HCT116 (cell line): ENCODE results near the gene SUPT3H. TPM values are rescaled to one million over a fixed set of nuclear protein-coding genes. Genes with fewer than 3 reads are reported as not detected.

Experiments
- ATAC-seq: fragments of 200-7000 bp; cut with Tn5 transposase; 2 replicates; pipeline ENCODE4 v1.9.1; 2020; ENCODE audit warnings: mild to moderate bottlenecking, moderate library complexity
- BruUV-seq: library from RNA; stranded (reverse); fragments of 400-500 nt; replicated peaks from 2 replicates; lab custom pipeline; 2021; lab: Mats Ljungman, UMichigan
- CTCF ChIA-PET: fragments of 300-600 bp; sonication (Branson Sonifier 250); formaldehyde crosslinking; loops from one replicate; lab custom pipeline; 2021; ENCODE audit warnings: antibody characterized with exemption; lab: Charles Lee
- POLR2A ChIA-PET: fragments of 300-600, 350-600 bp; sonication (Branson Sonifier 250); formaldehyde crosslinking; loops from one replicate; lab custom pipeline; 2021; ENCODE audit warnings: antibody characterized with exemption; lab: Charles Lee
- RAD21 ChIA-PET, 2 experiments: fragments of 300-600 bp; sonication (Branson Sonifier 250); formaldehyde crosslinking; loops; one replicate each; lab custom pipeline; 2023; ENCODE audit warnings: low total read pairs in 2 of 2; ENCODE audit not compliant: uncharacterized antibody in 2 of 2, unreplicated experiment in 2 of 2, low non-redundant PET in 1 of 2; lab: Charles Lee
- DNase-seq: peaks from one replicate; pipeline ENCODE4 v3.0.0-alpha.2; 2010; ENCODE audit warnings: low read depth, low spot score
- H2AFZ ChIP-seq: fragments of 200-600 bp; shearing (Covaris generic), sonication (generic); 2 replicates; pipeline ENCODE4 v1.6.1; 2017; ENCODE audit warnings: low read depth, mixed run types, mixed read lengths, antibody characterized with exemption, low read length; ENCODE audit not compliant: poor library complexity, severe bottlenecking
- H3K27ac ChIP-seq: 2 replicates; pipeline ENCODE4 v1.5.1; 2012; ENCODE audit warnings: low read depth, low read length
- H3K27me3 ChIP-seq: fragments of 200-600 bp; sonication (generic); 2 replicates; pipeline ENCODE4 v1.6.1; 2016; ENCODE audit warnings: mixed run types, low read length, mixed read lengths; ENCODE audit not compliant: insufficient read depth
- H3K36me3 ChIP-seq, 2 experiments: fragments of 200-500 bp in 1 of 2; fragments of 200-600 bp in 1 of 2; sonication (Bioruptor generic) in 1 of 2; sonication (generic) in 1 of 2; 2 replicates each; pipeline versions ENCODE4 v1.5.1 to v1.6.1; 2014 to 2016; ENCODE audit warnings: low read length in 2 of 2, inconsistent platforms in 1 of 2, mixed read lengths in 1 of 2, mixed run types in 1 of 2; ENCODE audit not compliant: insufficient read depth in 2 of 2, control insufficient read depth in 1 of 2
- H3K4me1 ChIP-seq, 2 experiments: fragments of 200-600 bp in 1 of 2; sonication (generic) in 1 of 2; 2 replicates each; pipeline versions ENCODE4 v1.5.1 to v1.6.1; 2012 to 2017; ENCODE audit warnings: low read length in 2 of 2, inconsistent platforms in 1 of 2, mild to moderate bottlenecking in 1 of 2, mixed read lengths in 1 of 2, mixed run types in 1 of 2, moderate library complexity in 1 of 2; ENCODE audit not compliant: insufficient read depth in 2 of 2, control insufficient read depth in 1 of 2
- H3K4me2 ChIP-seq: fragments of 200-600 bp; sonication (generic); 2 replicates; pipeline ENCODE4 v1.6.1; 2017; ENCODE audit warnings: mixed run types, low read length, mixed read lengths
- H3K4me3 ChIP-seq, 2 experiments: fragments of 200-600 bp in 1 of 2; sonication (generic) in 1 of 2; replicated peaks in 1 of 2; 2 replicates each; pipeline ENCODE4 v1.5.1; 2011 to 2016; ENCODE audit warnings: low read length in 2 of 2, control low read depth in 1 of 2, low read depth in 1 of 2, mild to moderate bottlenecking in 1 of 2, mixed read lengths in 1 of 2, mixed run types in 1 of 2
- H3K79me2 ChIP-seq: fragments of 200-600 bp; sonication (generic); 2 replicates; pipeline ENCODE4 v1.6.1; 2017; ENCODE audit warnings: mild to moderate bottlenecking, mixed run types, low read length, moderate library complexity, mixed read lengths; ENCODE audit not compliant: insufficient read depth
- H3K9ac ChIP-seq: fragments of 200-600 bp; sonication (generic); 2 replicates; pipeline ENCODE4 v1.6.1; 2016; ENCODE audit warnings: low read length, mixed read lengths
- H3K9me2 ChIP-seq: fragments of 200-600 bp; sonication (generic), shearing (Covaris generic); 2 replicates; pipeline ENCODE4 v1.6.1; 2017; ENCODE audit warnings: mixed run types, mild to moderate bottlenecking, moderate library complexity; ENCODE audit not compliant: insufficient read depth
- H3K9me3 ChIP-seq, 2 experiments: fragments of 200-500 bp in 1 of 2; fragments of 200-600 bp in 1 of 2; sonication (Bioruptor generic) in 1 of 2; sonication (generic) in 1 of 2; 2 replicates each; pipeline ENCODE4 v1.6.1; 2014 to 2017; ENCODE audit warnings: low read length in 2 of 2, mixed read lengths in 2 of 2, inconsistent platforms in 1 of 2, low read depth in 1 of 2, mild to moderate bottlenecking in 1 of 2, mixed run types in 1 of 2, moderate library complexity in 1 of 2; ENCODE audit not compliant: control insufficient read depth in 1 of 2, insufficient read depth in 1 of 2
- H4K20me1 ChIP-seq: fragments of 200-600 bp; sonication (generic), shearing (Covaris generic); 2 replicates; pipeline ENCODE4 v1.6.1; 2017; ENCODE audit warnings: mixed run types, mild to moderate bottlenecking, moderate library complexity; ENCODE audit not compliant: insufficient read depth
- CBX3 ChIP-seq: IDR thresholded peaks from 2 replicates; pipeline ENCODE4 v1.6.1; 2012; ENCODE audit warnings: low read depth
- CEBPB ChIP-seq: IDR thresholded peaks from 2 replicates; pipeline ENCODE4 v1.6.1; 2012; ENCODE audit warnings: low read depth
- EGR1 ChIP-seq: IDR thresholded peaks from 2 replicates; pipeline ENCODE4 v1.6.1; 2012; ENCODE audit warnings: low read depth
- EZH2 ChIP-seq: fragments of 200-600 bp; sonication (generic); IDR thresholded peaks from 2 replicates; pipeline ENCODE4 v1.6.1; 2017; ENCODE audit warnings: antibody characterized with exemption, mixed run types
- FOSL1 ChIP-seq: IDR thresholded peaks from 2 replicates; pipeline ENCODE4 v1.6.1; 2012; ENCODE audit warnings: low read depth
- MAX ChIP-seq: IDR thresholded peaks from 2 replicates; pipeline ENCODE4 v1.6.1; 2012
- POLR2A ChIP-seq: IDR thresholded peaks from 2 replicates; pipeline ENCODE4 v1.7.0; 2011; ENCODE audit warnings: borderline replicate concordance; ENCODE audit not compliant: insufficient read depth, insufficient read length; ENCODE audit errors: extremely low read depth
- POLR2AphosphoS5 ChIP-seq: IDR thresholded peaks from 2 replicates; pipeline ENCODE4 v1.6.1; 2011; ENCODE audit warnings: mild to moderate bottlenecking, low read depth, low read length, moderate library complexity
- RAD21 ChIP-seq: IDR thresholded peaks from 2 replicates; pipeline ENCODE4 v1.6.1; 2012; ENCODE audit warnings: low read depth, mild to moderate bottlenecking
- REST ChIP-seq: IDR thresholded peaks from 2 replicates; pipeline ENCODE4 v1.6.1; 2012; ENCODE audit warnings: low read depth
- SIN3A ChIP-seq: IDR thresholded peaks from 2 replicates; pipeline ENCODE4 v1.6.1; 2012; ENCODE audit warnings: low read depth
- SP1 ChIP-seq: IDR thresholded peaks from 2 replicates; pipeline ENCODE4 v1.6.1; 2012; ENCODE audit warnings: low read depth
- SRF ChIP-seq: IDR thresholded peaks from 2 replicates; pipeline ENCODE4 v1.6.1; 2012; ENCODE audit warnings: low read depth
- TCF7L2 ChIP-seq: IDR thresholded peaks from 2 replicates; pipeline ENCODE4 v1.7.0; 2011; ENCODE audit warnings: borderline replicate concordance, inconsistent platforms; ENCODE audit not compliant: insufficient read depth, insufficient read length; ENCODE audit errors: extremely low read depth
- YY1 ChIP-seq: IDR thresholded peaks from 2 replicates; pipeline ENCODE4 v1.6.1; 2011; ENCODE audit warnings: low read length, low read depth, moderate library complexity, mild to moderate bottlenecking; ENCODE audit not compliant: insufficient replicate concordance; ENCODE audit errors: extremely low read depth
- ZBTB33 ChIP-seq: IDR thresholded peaks from 2 replicates; pipeline ENCODE4 v1.6.1; 2011; ENCODE audit warnings: mild to moderate bottlenecking, low read length, moderate library complexity; ENCODE audit not compliant: insufficient replicate concordance; ENCODE audit errors: extremely low read depth
- ZFX ChIP-seq: fragments of 450-650 bp; IDR thresholded peaks from 2 replicates; pipeline ENCODE4 v1.6.1; 2017
- ZNF274 ChIP-seq: fragments of 200-500 bp; sonication (Bioruptor generic); IDR thresholded peaks from 2 replicates; pipeline ENCODE4 v1.6.1; 2014; ENCODE audit warnings: mild to moderate bottlenecking, low read depth, low read length, inconsistent platforms
- intact Hi-C: fragments of 100-400 bp; cut with micrococcal nuclease; formaldehyde crosslinking; loops from 2 replicates; pipeline ENCODE4 v1.10.0; 2022
- total RNA-seq: library from RNA; stranded (reverse); gene quantifications from one replicate; pipeline ENCODE4 v1.2.1, GENCODE V29; 2021; ENCODE audit not compliant: unreplicated experiment
- TF ChIP-seq, protein P1 (sequence below): IDR thresholded peaks from 2 replicates; pipeline ENCODE4 v1.6.1; 2012

SUPT3H gene
- total RNA-seq, 1 experiment from 2014 or later = 7.4 TPM

- ATAC-seq (no peak), DNase-seq (no peak)
- CTCF ChIA-PET = no interaction called here
- Histone ChIP-seq H3K27me3 (no peaks in the 10 kb centered on the region), H3K36me3 (no peaks in the 10 kb centered on the region), H4K20me1 (no peaks in the 10 kb centered on the region), H3K9me3 (no peaks in the 10 kb centered on the region), H3K4me3 (no peak overlapping the region), H3K79me2 (no peaks in the 10 kb centered on the region), H3K9ac (no peak overlapping the region), H3K9me2 (no peaks in the 10 kb centered on the region), H3K4me1 (no peaks in the 10 kb centered on the region), H3K4me2 (no peak overlapping the region), H2AFZ (no peak overlapping the region), H3K27ac (no peak overlapping the region)
- no TSS peak for BruUV-seq
- POLR2A ChIA-PET = no interaction called here
- TF ChIP-seq POLR2AphosphoS5 (no peak), REST (no peak), POLR2A (no peak), EZH2 (no peak), FOSL1 (no peak), CEBPB (no peak), MAX (no peak), SRF (no peak), SP1 (no peak), CBX3 (no peak), ZBTB33 (no peak), ZFX (no peak), YY1 (no peak), EGR1 (no peak), ZNF274 (no peak), TCF7L2 (no peak), SIN3A (no peak), RAD21 (no peak)
- TF ChIP-seq, protein P1, sequence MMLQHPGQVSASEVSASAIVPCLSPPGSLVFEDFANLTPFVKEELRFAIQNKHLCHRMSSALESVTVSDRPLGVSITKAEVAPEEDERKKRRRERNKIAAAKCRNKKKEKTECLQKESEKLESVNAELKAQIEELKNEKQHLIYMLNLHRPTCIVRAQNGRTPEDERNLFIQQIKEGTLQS = no peak
- RAD21 ChIA-PET = no interaction called here
- intact Hi-C loops = no loop called here
Observed at GRCh38 chr6:44999066-44999465, 378.7 kb downstream of the SUPT3H start.
